Spleen (tissue), 11 donors: ENCODE measurements around the gene MGAT4B. TPM values are rescaled to one million over a fixed set of nuclear protein-coding genes. Genes with fewer than 3 reads are reported as not detected.

Experiments
- DNase-seq: peaks from one replicate; pipeline ENCODE4 v3.0.0-alpha.2; 2020
- H3K27ac ChIP-seq, 8 donors: fragments of 200-600 bp; sonication (generic) in 7 of 8; 1 replicate in 4 of 8; 2 replicates in 4 of 8; pipeline versions ENCODE4 v1.5.0 to v1.8.0; 2016 to 2021; ENCODE audit warnings: inconsistent platforms in 4 of 8, mild to moderate bottlenecking in 4 of 8, moderate library complexity in 1 of 8
- H3K27me3 ChIP-seq, 7 donors: fragments of 200-600 bp; sonication (generic) in 6 of 7; replicated peaks in 1 of 7; 1 replicate in 4 of 7; 2 replicates in 3 of 7; pipeline versions ENCODE4 v1.5.0 to v1.8.0; 2016 to 2021; ENCODE audit warnings: inconsistent platforms in 3 of 7, mild to moderate bottlenecking in 1 of 7
- H3K36me3 ChIP-seq, 6 donors: fragments of 200-600 bp; sonication (generic) in 5 of 6; 1 replicate in 4 of 6; 2 replicates in 2 of 6; pipeline versions ENCODE4 v1.5.0 to v1.8.0; 2016 to 2021; ENCODE audit warnings: inconsistent platforms in 2 of 6
- H3K4me1 ChIP-seq, 6 donors: fragments of 200-600 bp; sonication (generic) in 5 of 6; 1 replicate in 3 of 6; 2 replicates in 3 of 6; pipeline versions ENCODE4 v1.5.0 to v1.8.0; 2016 to 2021; ENCODE audit warnings: inconsistent platforms in 3 of 6
- H3K4me3 ChIP-seq, 8 donors: fragments of 200-600 bp; sonication (generic) in 7 of 8; 1 replicate in 4 of 8; 2 replicates in 4 of 8; pipeline versions ENCODE4 v1.5.0 to v1.8.0; 2016 to 2021; ENCODE audit warnings: inconsistent platforms in 4 of 8, mild to moderate bottlenecking in 4 of 8, moderate library complexity in 2 of 8
- H3K9me3 ChIP-seq, 8 donors: fragments of 200-600 bp; sonication (generic) in 7 of 8; 1 replicate in 4 of 8; 2 replicates in 4 of 8; pipeline versions ENCODE4 v1.5.0 to v1.8.0; 2016 to 2021; ENCODE audit warnings: inconsistent platforms in 4 of 8
- CTCF ChIP-seq, 11 experiments: fragments of 200-600 bp in 7 of 11; fragments of 450-650 bp in 4 of 11; sonication (generic) in 4 of 11; IDR thresholded peaks in 8 of 11; conservative IDR thresholded peaks in 3 of 11; 1 replicate in 7 of 11; 2 replicates in 4 of 11; pipeline versions ENCODE4 v1.4.0 to v1.8.0; 2016 to 2021; ENCODE audit warnings: antibody characterized with exemption in 11 of 11, inconsistent platforms in 4 of 11, mild to moderate bottlenecking in 1 of 11
- POLR2A ChIP-seq, 3 donors: fragments of 450-650 bp; IDR thresholded peaks; one replicate each; pipeline ENCODE4 v1.5.1; 2017; ENCODE audit warnings: antibody characterized with exemption in 3 of 3, mild to moderate bottlenecking in 1 of 3
- POLR2AphosphoS5 ChIP-seq, 3 donors: sonication (generic); formaldehyde crosslinking; IDR thresholded peaks; one replicate each; pipeline ENCODE4 v1.5.1; 2017; ENCODE audit warnings: antibody characterized with exemption in 3 of 3
- WGBS, 5 donors: extraction: QIAGEN DNeasy Blood & Tissue Kit in 3 of 5; methylation state at CpG; one replicate each; pipeline versions ENCODE4 v1.1.5 to v1.1.7; 2013 to 2018; 5-methylcytosine and 5-hydroxymethylcytosine counted together
- intact Hi-C: fragments of 100-400 bp; cut with DNase I; formaldehyde crosslinking; loops from one replicate; pipeline ENCODE4 v1.15.0; 2023; ENCODE audit warnings: low total_unique reads
- polyA plus RNA-seq, 3 donors: library from polyadenylated mRNA; stranded (reverse); fragments of 200-250 nt; gene quantifications; one replicate each; pipeline ENCODE4 v1.2.1, GENCODE V29; 2013
- total RNA-seq, 7 donors: library from RNA; depleted of rRNA in 3 of 7; stranded (reverse); fragments of >200 nt in 3 of 7; fragmentation: NEBNext Ultra II Directional in 4 of 7; extraction: Animal tissue kit (Norgen Biotek cat#: 25700) in 4 of 7; gene quantifications; one replicate each; pipeline versions ENCODE4 v1.1.0 to v1.2.1, GENCODE V29; 2016 to 2021
- donor health status: healthy with polysubstance abuse.
- donor health status: DM: no; HTN: no; CAD: no; lungs with moderate emphysema.
- donor health status: DM: no; HTN: no; CAD: no.
- donor health status: Bipolar disorder and iron deficiency.
- donor health status: healthy.
- donor health status: DM: no; HTN: no; CAD: no.
- donor health status: DM: yes; HTN: yes; CAD: no.

The MGAT4B gene
- total and polyA plus RNA-seq, 10 donors = 34.9 to 117 (median 79.2) TPM

- 55 to 83% (median 68%) methylated on average over 7 of the region's 7 CpGs for WGBS, 5 donors
Observed at GRCh38 chr5:179780362-179780761, 26.3 kb downstream of the MGAT4B start.

GRCh38 chr5:179779826-179780225 lies 26.8 kb downstream of the MGAT4B start:
- Histone ChIP-seq H3K36me3 (peaks cover 2 to 71% (median 47%) of the 10 kb centered on the region in 6 donors), H3K4me3 (no peak overlapping the region), H3K27me3 (no peaks in the 10 kb centered on the region), H3K4me1 (peaks cover 0 to 59% (median 19%) of the 10 kb centered on the region in 6 donors), H3K27ac (peak overlapping the region in 1 of 8 donors; percentile 9), H3K9me3 (no peaks in the 10 kb centered on the region)
- 70 to 90% (median 82%) methylated on average over 4 of the region's 4 CpGs for WGBS, 5 donors
- TF ChIP-seq POLR2AphosphoS5 (IDR thresholded peaks at IDR 0.05) (no peak), POLR2A (IDR thresholded peaks at IDR 0.05) (no peak), CTCF (IDR thresholded peaks at IDR 0.05 in 8 of 11, conservative IDR thresholded peaks at IDR 0.05 in 3 of 11) (no peak)
- intact Hi-C loops = no loop called here
- DNase-seq = peak; percentile 47

More at GRCh38 chr5:179780362-179780761, 26.3 kb downstream of the MGAT4B start:
- intact Hi-C loops = no loop called here
- peaks cover 2 to 66% (median 41%) of the 10 kb centered on the region in 6 donors for H3K36me3 ChIP-seq
- DNase-seq = peak; percentile 76
- H3K4me1 ChIP-seq = peaks cover 0 to 57% (median 19%) of the 10 kb centered on the region in 6 donors
- no peak overlapping the region for H3K4me3 ChIP-seq
- H3K27me3 ChIP-seq = no peaks in the 10 kb centered on the region
- no peaks in the 10 kb centered on the region for H3K9me3 ChIP-seq
- peak in 1 of 3 donors; percentile 17 for TF ChIP-seq POLR2AphosphoS5 (IDR thresholded peaks at IDR 0.05)
- TF ChIP-seq CTCF (IDR thresholded peaks at IDR 0.05 in 8 of 11, conservative IDR thresholded peaks at IDR 0.05 in 3 of 11) = no peak
- no peak for TF ChIP-seq POLR2A (IDR thresholded peaks at IDR 0.05)
- H3K27ac ChIP-seq = peak overlapping the region in 1 of 8 donors; percentile 9

GRCh38 chr5:179778591-179778990 lies 28.1 kb downstream of the MGAT4B start:
- no peaks in the 10 kb centered on the region for H3K9me3 ChIP-seq
- H3K27ac ChIP-seq = no peak overlapping the region
- 93 to 97% (median 95%) methylated on average over 5 of the region's 5 CpGs for WGBS, 5 donors
- peaks cover 0 to 59% (median 19%) of the 10 kb centered on the region in 6 donors for H3K4me1 ChIP-seq
- TF ChIP-seq POLR2A (IDR thresholded peaks at IDR 0.05) = no peak
- TF ChIP-seq CTCF (IDR thresholded peaks at IDR 0.05 in 8 of 11, conservative IDR thresholded peaks at IDR 0.05 in 3 of 11) = no peak
- no peak for TF ChIP-seq POLR2AphosphoS5 (IDR thresholded peaks at IDR 0.05)
- peaks cover 2 to 83% (median 59%) of the 10 kb centered on the region in 6 donors for H3K36me3 ChIP-seq
- H3K4me3 ChIP-seq = no peak overlapping the region
- DNase-seq = peak; percentile 30
- H3K27me3 ChIP-seq = no peaks in the 10 kb centered on the region
- intact Hi-C loops = no loop called here

GRCh38 chr5:179777909-179778308 lies 28.8 kb downstream of the MGAT4B start:
- no peaks in the 10 kb centered on the region for H3K9me3 ChIP-seq
- peaks cover 0 to 59% (median 19%) of the 10 kb centered on the region in 6 donors for H3K4me1 ChIP-seq
- no peak overlapping the region for H3K4me3 ChIP-seq
- 52 to 76% (median 54%) methylated on average over 9 of the region's 9 CpGs for WGBS, 5 donors
- H3K27ac ChIP-seq = peak overlapping the region in 2 of 8 donors; percentile 5 to 24
- H3K27me3 ChIP-seq = no peaks in the 10 kb centered on the region
- TF ChIP-seq POLR2A (IDR thresholded peaks at IDR 0.05) (no peak), POLR2AphosphoS5 (IDR thresholded peaks at IDR 0.05) (no peak), CTCF (IDR thresholded peaks at IDR 0.05 in 8 of 11, conservative IDR thresholded peaks at IDR 0.05 in 3 of 11) (no peak)
- DNase-seq = peak; percentile 25
- intact Hi-C loops = no loop called here
- H3K36me3 ChIP-seq = peaks cover 2 to 90% (median 66%) of the 10 kb centered on the region in 6 donors
